ENCODE data around the gene HMX1. TPM values are rescaled to one million over a fixed set of nuclear protein-coding genes. Genes with fewer than 3 reads are reported as not detected.

The HMX1 gene
- total RNA-seq, 1 donor from 2014 or later = not detected

DNA sequence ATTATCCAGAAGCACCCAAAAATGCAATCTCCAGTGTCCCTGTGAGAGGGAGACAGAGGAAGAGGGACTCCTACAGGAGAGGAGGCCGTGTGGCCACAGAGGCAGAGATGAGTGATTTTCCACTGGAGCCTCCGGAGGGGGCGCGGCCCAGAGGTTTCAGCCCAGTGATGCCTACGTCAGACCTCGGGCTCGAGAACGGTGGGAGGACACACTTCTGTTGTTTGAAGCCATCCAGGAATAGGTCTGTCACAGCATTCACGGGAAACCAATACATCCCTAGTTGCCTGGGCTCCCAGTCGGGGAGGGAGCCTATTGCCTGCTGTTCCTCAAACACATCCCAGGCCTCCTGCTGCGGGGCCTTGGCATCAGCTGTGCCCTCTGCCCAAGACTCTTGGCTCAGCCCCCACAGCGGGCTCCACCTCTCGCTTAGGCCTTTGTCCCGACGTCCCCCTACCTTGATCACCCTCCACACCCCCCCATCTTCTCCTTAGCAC is 39.2 kb upstream of the HMX1 start:
- intact Hi-C loops (cut with micrococcal nuclease) = loop anchor here (10.0 kb wide), 1 partner anchor 446 kb away; no protein-coding TSS in a partner anchor

- intact Hi-C loops (cut with micrococcal nuclease) = loop anchor here (10.0 kb wide), 1 partner anchor 445 kb away; no protein-coding TSS in a partner anchor
Measured at GRCh38 chr4:8910100-8910821, 38.6 kb upstream of the HMX1 start.

GRCh38 chr4:8909548-8909947 is 37.9 kb upstream of the HMX1 start:
- intact Hi-C loops (cut with micrococcal nuclease) = no loop called here

- intact Hi-C loops (cut with micrococcal nuclease) = no loop called here
Measured at GRCh38 chr4:8908206-8908893, 36.7 kb upstream of the HMX1 start.

DNA sequence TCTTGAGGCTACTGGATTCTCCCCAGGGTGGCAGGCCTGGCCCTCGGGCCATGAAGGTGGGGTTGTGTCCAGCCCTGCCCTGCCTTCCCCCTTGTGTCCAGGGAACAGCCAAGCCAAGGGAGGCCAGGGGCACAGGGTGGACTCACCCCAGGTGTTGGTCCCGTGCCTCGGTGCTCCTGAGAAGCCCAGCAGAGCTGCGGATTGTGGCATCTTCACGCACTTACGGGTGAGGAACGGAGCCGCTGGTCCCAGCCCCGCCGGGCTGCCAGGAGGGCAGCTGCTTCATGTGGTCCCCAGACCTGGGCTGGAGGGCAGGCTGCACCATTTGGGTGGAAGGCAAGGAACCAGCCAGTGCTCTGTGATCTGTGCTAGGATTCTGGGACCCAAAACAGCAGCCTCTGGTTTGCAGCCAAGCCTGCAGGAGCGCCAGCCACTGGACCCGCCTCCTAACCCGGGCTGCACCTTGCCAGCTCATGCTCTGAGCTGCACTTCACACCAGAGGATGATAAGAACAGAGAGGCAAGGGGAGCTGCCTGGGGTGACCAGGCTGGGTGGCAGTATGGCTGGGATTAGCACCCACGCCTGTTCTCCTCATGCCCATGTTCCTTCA is 36.1 kb upstream of the HMX1 start:
- intact Hi-C loops (cut with micrococcal nuclease) = no loop called here

- intact Hi-C loops (cut with micrococcal nuclease) = no loop called here
Measured at GRCh38 chr4:8906991-8907595, 35.5 kb upstream of the HMX1 start.

DNA sequence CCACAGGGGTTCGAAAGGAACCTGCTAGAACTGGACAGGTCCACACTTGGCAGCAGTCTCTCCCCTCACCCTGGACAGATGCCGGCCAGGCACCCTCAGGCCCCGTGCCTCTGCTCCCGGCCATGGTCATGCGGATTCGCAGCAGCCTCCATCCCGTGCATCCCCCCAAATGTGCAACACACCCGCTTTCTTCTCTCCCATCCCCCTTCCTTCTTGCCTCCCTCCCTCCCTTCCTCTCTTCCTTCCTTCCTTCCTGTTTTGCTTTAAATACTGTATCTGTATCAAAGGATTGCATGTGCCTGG is 35.0 kb upstream of the HMX1 start:
- intact Hi-C loops (cut with micrococcal nuclease) = no loop called here

- intact Hi-C loops (cut with micrococcal nuclease) = no loop called here
Measured at GRCh38 chr4:8905773-8906667, 34.4 kb upstream of the HMX1 start.

GRCh38 chr4:8905226-8905772 is 33.7 kb upstream of the HMX1 start:
- intact Hi-C loops (cut with micrococcal nuclease) = no loop called here

- intact Hi-C loops (cut with micrococcal nuclease) = no loop called here
Measured at GRCh38 chr4:8904666-8905065, 33.0 kb upstream of the HMX1 start.

DNA sequence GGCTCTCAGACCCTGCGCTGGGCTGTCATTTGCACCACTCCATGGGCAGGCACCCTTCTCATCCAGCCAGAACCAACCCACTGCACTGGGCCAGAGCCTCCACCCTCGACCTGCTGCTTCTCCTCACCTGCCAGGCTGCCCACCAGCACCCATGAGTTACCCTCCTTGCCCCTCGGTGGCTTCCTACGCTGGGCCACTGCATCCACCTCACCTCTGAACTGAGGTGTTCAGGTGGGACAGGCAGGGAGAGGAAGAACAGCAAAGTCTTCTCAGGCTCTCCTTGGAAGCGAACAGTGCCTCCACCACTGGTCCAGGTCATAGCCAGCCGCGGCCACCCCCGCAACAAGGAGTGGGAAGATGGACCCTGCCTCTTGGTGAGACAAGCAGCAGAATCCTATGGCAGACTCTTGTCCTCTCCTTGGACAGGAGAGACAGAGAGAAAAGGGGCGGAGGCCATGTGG is 32.4 kb upstream of the HMX1 start:
- intact Hi-C loops (cut with micrococcal nuclease) = no loop called here

DNA sequence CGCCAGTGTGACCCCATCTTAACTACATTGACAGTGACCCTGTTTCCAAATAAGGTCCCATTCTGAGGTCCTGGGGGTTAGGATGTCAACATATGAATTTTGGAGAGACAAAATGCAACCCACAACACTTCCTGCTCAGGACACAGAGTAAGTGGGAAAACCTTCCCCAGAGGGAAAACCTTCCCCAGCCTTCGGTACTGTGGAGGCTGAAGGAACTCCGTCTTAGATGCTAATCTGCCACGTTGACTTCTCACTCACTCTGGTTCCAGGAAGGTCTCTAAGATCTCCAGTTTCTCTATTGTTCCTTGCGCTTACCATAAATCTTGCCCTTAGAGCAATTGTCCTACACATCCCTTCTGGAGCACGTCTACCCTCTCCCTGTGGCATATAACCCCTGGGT is 29.7 kb upstream of the HMX1 start:
- intact Hi-C loops (cut with micrococcal nuclease) = no loop called here

DNA sequence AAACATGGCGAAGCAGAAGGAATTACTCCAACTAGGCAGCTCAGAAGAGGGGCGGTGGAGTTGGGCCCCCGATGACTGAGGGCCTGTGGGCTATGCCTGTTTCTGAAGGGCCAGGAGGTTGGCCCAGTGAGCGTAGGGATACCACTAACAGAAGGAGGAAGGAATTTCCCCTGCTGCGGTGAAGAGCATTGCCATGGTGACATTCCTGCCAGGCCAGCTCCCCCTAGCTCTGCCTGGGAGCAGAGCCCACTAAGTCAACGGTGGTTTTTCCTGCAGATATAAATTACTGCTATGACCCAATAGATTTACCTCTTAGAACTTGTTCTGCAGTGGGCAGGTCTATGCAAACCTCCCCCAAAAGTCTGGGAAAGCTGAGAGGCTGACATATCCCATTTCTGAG is 28.9 kb upstream of the HMX1 start:
- intact Hi-C loops (cut with micrococcal nuclease) = no loop called here

- intact Hi-C loops (cut with micrococcal nuclease) = no loop called here
Measured at GRCh38 chr4:8898419-8898818, 26.8 kb upstream of the HMX1 start.

DNA sequence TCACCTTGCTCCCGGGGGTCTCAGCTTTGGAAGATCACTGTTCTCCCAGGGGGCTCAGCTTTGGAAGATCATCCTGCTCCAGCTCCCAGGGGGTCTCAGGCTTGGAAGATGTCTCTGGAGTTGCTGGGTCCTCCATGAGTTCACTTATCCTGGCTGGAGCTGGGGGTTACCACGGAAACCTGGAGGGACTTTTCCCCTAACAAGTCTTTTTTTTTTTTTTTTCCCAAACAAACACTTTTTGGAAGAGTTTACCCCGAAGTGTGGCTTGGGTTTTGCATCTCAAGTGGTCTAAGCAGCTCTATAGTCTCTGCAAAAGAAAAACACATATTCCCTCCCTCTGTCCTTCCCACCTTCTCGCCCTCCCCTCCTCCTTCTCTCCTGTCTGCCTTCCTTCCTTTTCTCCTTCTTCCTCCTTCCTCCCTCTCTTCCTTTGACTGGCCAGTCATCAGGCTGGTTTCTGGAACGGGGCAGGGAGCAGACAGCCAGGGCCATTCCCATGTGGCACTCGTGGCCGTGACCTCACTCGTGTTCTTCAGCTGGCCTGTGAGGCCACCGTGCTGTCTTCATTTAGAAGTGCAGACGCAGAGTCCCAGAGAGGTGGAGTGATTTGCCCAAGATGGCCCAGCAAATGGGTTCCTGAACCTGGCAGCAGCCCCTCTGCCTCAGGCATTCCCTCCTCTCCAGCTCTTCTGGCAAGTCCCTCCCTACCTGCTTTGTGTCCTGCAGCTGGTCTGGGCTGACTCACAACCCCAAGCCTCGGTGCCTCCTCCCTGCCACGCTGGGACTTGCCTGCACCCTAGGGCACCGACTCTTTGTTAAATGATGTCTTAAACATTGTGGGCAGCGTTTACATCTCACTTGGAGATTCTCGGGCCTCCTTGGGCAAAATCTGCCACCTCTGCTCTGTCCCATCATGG is 25.9 kb upstream of the HMX1 start:
- intact Hi-C loops (cut with micrococcal nuclease) = no loop called here

GRCh38 chr4:8896506-8896905 is 24.9 kb upstream of the HMX1 start:
- intact Hi-C loops (cut with micrococcal nuclease) = no loop called here

- intact Hi-C loops (cut with micrococcal nuclease) = no loop called here
Measured at GRCh38 chr4:8896071-8896470, 24.4 kb upstream of the HMX1 start.

DNA sequence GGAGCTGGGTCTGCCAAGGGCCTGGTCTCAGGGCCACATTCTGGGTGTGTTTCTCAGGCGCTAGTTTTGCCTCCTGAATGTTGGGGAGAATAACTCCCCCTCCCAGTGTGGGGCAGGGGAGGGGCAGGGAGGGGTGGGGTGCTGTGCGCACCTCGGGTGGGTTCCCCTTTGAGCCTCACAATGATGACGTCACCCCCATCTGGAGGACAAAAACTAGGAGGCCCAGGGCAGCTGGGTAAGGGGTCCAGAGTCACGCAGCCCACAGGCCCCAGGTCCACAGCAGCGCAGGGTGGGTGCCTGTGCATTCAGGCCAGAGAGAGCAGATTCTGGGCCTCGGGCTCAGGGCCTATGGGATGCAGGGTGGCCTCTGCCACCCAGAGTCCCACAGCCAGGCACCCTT is 23.7 kb upstream of the HMX1 start:
- intact Hi-C loops (cut with micrococcal nuclease) = no loop called here

DNA sequence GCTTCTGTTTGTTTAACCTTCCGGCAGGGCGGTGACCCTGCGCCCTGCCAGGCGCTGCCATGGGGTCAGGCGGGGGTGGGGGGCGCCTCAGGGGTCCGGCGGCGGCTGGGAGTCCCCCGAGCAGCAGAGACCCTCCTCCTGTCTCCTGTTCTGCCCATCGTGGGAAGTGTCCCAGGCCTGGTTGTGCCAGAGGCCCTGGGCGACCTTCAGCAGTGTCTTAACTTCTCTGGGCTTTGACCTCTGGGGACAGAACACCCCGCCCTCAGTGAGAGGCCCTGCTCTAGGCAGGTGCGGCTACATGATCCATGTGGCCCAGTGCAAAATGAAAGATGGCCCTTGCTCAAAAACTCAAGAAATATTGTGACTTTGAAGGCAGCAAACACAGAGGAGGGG is 22.8 kb upstream of the HMX1 start:
- intact Hi-C loops (cut with micrococcal nuclease) = no loop called here
